Measurements from ENCODE around the gene SLC9A6.

Gene SLC9A6

GRCh38 chrX:135973548-135974278 is 11.5 kb upstream of the SLC9A6 start, which contains the start of gene MMGT1 (continued):
- TF ChIP-seq ZNF148 (tag by site-specific recombination; IDR thresholded peaks at IDR 0.05; ENCODE audit: borderline replicate concordance): no peak
- peak; percentile 38; the same call in 1 of the 2 replicates for TF ChIP-seq MYNN (tag by site-specific recombination; IDR thresholded peaks at IDR 0.05; ENCODE audit: borderline replicate concordance)
- peak; percentile 90 for TF ChIP-seq KLF10 (tag by site-specific recombination; IDR thresholded peaks at IDR 0.05)
- TF ChIP-seq ZNF660 (tag by site-specific recombination; IDR thresholded peaks at IDR 0.05): 0 out of 2 replicates have a peak, but pooled peaks have one; percentile 64
- TF ChIP-seq ZNF24 (tag by site-specific recombination; IDR thresholded peaks at IDR 0.05): 0 out of 2 replicates have a peak, but pooled peaks have one; percentile 62
- TF ChIP-seq ZNF398 (tag by site-specific recombination; IDR thresholded peaks at IDR 0.05): no peak
- TF ChIP-seq ZBTB17 (tag by site-specific recombination; IDR thresholded peaks at IDR 0.05): peak; percentile 89
- TF ChIP-seq, protein P1, sequence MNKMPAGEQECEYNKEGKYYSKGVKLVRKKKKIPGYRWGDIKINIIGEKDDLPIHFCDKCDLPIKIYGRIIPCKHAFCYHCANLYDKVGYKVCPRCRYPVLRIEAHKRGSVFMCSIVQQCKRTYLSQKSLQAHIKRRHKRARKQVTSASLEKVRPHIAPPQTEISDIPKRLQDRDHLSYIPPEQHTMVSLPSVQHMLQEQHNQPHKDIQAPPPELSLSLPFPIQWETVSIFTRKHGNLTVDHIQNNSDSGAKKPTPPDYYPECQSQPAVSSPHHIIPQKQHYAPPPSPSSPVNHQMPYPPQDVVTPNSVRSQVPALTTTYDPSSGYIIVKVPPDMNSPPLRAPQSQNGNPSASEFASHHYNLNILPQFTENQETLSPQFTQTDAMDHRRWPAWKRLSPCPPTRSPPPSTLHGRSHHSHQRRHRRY (tag by site-specific recombination; IDR thresholded peaks at IDR 0.05): no peak
- TF ChIP-seq, protein P2, sequence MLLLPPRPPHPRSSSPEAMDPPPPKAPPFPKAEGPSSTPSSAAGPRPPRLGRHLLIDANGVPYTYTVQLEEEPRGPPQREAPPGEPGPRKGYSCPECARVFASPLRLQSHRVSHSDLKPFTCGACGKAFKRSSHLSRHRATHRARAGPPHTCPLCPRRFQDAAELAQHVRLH (tag by site-specific recombination; IDR thresholded peaks at IDR 0.05): peak; percentile 53; the same call in 1 of the 2 replicates
- no peak for TF ChIP-seq ZNF184 (tag by site-specific recombination; IDR thresholded peaks at IDR 0.05)
- TF ChIP-seq, protein P3, sequence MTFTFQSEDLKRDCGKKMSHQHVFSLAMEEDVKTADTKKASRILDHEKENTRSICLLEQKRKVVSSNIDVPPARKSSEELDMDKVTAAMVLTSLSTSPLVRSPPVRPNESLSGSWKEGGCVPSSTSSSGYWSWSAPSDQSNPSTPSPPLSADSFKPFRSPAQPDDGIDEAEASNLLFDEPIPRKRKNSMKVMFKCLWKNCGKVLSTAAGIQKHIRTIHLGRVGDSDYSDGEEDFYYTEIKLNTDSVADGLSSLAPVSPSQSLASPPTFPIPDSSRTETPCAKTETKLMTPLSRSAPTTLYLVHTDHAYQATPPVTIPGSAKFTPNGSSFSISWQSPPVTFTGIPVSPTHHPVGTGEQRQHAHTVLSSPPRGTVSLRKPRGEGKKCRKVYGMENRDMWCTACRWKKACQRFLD (tag by site-specific recombination; IDR thresholded peaks at IDR 0.05): no peak
- TF ChIP-seq BCL6B (tag by site-specific recombination; IDR thresholded peaks at IDR 0.05): 0 out of 2 replicates have a peak, but pooled peaks have one; percentile 39
- peak; percentile 40; the same call in 1 of the 2 replicates for TF ChIP-seq ZSCAN23 (tag by site-specific recombination; IDR thresholded peaks at IDR 0.05)
- TF ChIP-seq ZNF138 (tag by site-specific recombination; IDR thresholded peaks at IDR 0.05; ENCODE audit: borderline replicate concordance): no peak
- TF ChIP-seq ZNF521 (tag by site-specific recombination; IDR thresholded peaks at IDR 0.05): no peak
- no peak for TF ChIP-seq ZNF488 (tag by site-specific recombination; IDR thresholded peaks at IDR 0.05)
- TF ChIP-seq SP2 (tag by site-specific recombination; IDR thresholded peaks at IDR 0.05): peak; percentile 63
- no peak for TF ChIP-seq ZNF18 (tag by site-specific recombination; IDR thresholded peaks at IDR 0.05)
- TF ChIP-seq ZNF518A (tag by site-specific recombination; conservative IDR thresholded peaks at IDR 0.05; ENCODE audit: low read depth): 0 out of 2 replicates have a peak, but pooled peaks have one; percentile 13
- TF ChIP-seq ZNF473 (tag by site-specific recombination; IDR thresholded peaks at IDR 0.05): no peak
- TF ChIP-seq YY1 (tag by site-specific recombination; IDR thresholded peaks at IDR 0.05): peak; percentile 77; the same call in 1 of the 2 replicates
- no peak for TF ChIP-seq ZNF571 (tag by site-specific recombination; IDR thresholded peaks at IDR 0.05)
